Motor neuron (in vitro differentiated cells): ENCODE results near the gene SBF2. TPM values are rescaled to one million over a fixed set of nuclear protein-coding genes. Genes with fewer than 3 reads are reported as not detected.
A peak's percentile ranks its signal among the peaks of the same experiment; 100 is the strongest.

Experiments
- ATAC-seq, 8 experiments: fragments of 200-7000 bp; cut with Tn5 transposase; replicated peaks in 6 of 8; 2 replicates each; pipeline ENCODE4 v1.8.0; 2021; ENCODE audit warnings: mild to moderate bottlenecking in 8 of 8, moderate library complexity in 8 of 8
- H3K27ac ChIP-seq, 2 donors: fragments of 250-450 bp; sonication (Bioruptor Pico); 2 replicates each; pipeline ENCODE4 v1.9.0; 2021; ENCODE audit warnings: antibody characterized with exemption in 2 of 2, mild to moderate bottlenecking in 2 of 2, moderate library complexity in 1 of 2
- H3K4me1 ChIP-seq, 2 donors: fragments of 250-450 bp; sonication (Bioruptor Pico); replicated peaks in 1 of 2; 2 replicates each; pipeline ENCODE4 v1.6.1; 2021; ENCODE audit warnings: antibody characterized with exemption in 2 of 2, mild to moderate bottlenecking in 2 of 2, moderate library complexity in 1 of 2
- H3K4me3 ChIP-seq, 5 donors: fragments of 250-450 bp; sonication (Bioruptor Pico); 2 replicates each; pipeline ENCODE4 v1.9.0; 2021; ENCODE audit warnings: antibody characterized with exemption in 5 of 5, mild to moderate bottlenecking in 5 of 5, moderate library complexity in 4 of 5
- WGBS, 10 experiments: fragments of 450-650 bp; shearing (Covaris generic); methylation state at CpG; one replicate each; pipeline ENCODE4 v1.0.0; 2022; 5-methylcytosine and 5-hydroxymethylcytosine counted together
- in situ Hi-C, 9 experiments: fragments of 400-800 bp; cut with MboI; loops; one replicate each; pipeline ENCODE4 v1.15.0; 2021; ENCODE audit warnings: low sequenced_read_pairs in 9 of 9, low pct_unique_long_range_greater_than_20kb in 2 of 9; ENCODE audit not compliant: unreplicated experiment in 9 of 9
- total RNA-seq, 8 experiments: library from RNA; unstranded; fragments of 300-600 nt; gene quantifications; 2 replicates each; pipeline versions ENCODE4 v1.2.3 to v1.2.4, GENCODE V29; 2022

The SBF2 gene
- total RNA-seq, 8 experiments from 2014 or later, result 31.8 to 66.3 (median 44.6) TPM

- no peak overlapping the region for H3K27ac ChIP-seq
- H3K4me3 ChIP-seq, result no peak overlapping the region
- in situ Hi-C loops, result no loop called here
- 0 to 78% (median 54%) methylated on average over 2 of the region's 2 CpGs for WGBS, 10 experiments
- no peaks in the 10 kb centered on the region for H3K4me1 ChIP-seq
- ATAC-seq, result no peak
Observed at GRCh38 chr11:10225553-10225952, 68.5 kb downstream of the SBF2 start.

GRCh38 chr11:10222399-10222798, 71.6 kb downstream of the SBF2 start:
- in situ Hi-C loops, result loop anchor here in 1 of 9 experiments (25.0 kb wide), 1 partner anchor 90 kb away; the partner anchor contains the start of gene ADM
- H3K4me3 ChIP-seq, result no peak overlapping the region
- no peak overlapping the region for H3K27ac ChIP-seq
- no peak for ATAC-seq
- WGBS, 10 experiments, result 85 to 100% (median 92%) methylated on average over 2 to 3 of the region's 3 CpGs; no CpG with 5 or more reads in 1 of the 10 experiments
- H3K4me1 ChIP-seq, result no peaks in the 10 kb centered on the region

- Histone ChIP-seq H3K4me1 (no peaks in the 10 kb centered on the region), H3K4me3 (no peak overlapping the region), H3K27ac (no peak overlapping the region)
- no peak for ATAC-seq
- WGBS, 10 experiments, result 82 to 100% (median 94%) methylated on average over 1 to 2 of the region's 2 CpGs; no CpG with 5 or more reads in 2 of the 10 experiments
- in situ Hi-C loops, result loop anchor here in 1 of 9 experiments (25.0 kb wide), 1 partner anchor 91 kb away; the partner anchor contains the start of gene ADM
Observed at GRCh38 chr11:10221342-10221741, 72.7 kb downstream of the SBF2 start.

- no peak overlapping the region for H3K27ac ChIP-seq
- H3K4me1 ChIP-seq, result no peaks in the 10 kb centered on the region
- 67 to 100% (median 100%) methylated on average over 1 to 3 of the region's 3 CpGs for WGBS, 10 experiments
- in situ Hi-C loops, result loop anchor here in 2 of 9 experiments (10.0 to 25.0 kb wide), 2 partner anchors 83 to 101 kb away; partner anchors contain the start of genes ADM (in 1 of the 2) and SBF2 (in 1 of the 2)
- ATAC-seq, result peak in 1 of 8 experiments; percentile 52
- H3K4me3 ChIP-seq, result no peak overlapping the region
Observed at GRCh38 chr11:10211470-10211869, 82.5 kb downstream of the SBF2 start.

- Histone ChIP-seq H3K4me1 (no peaks in the 10 kb centered on the region), H3K27ac (no peak overlapping the region), H3K4me3 (no peak overlapping the region)
- in situ Hi-C loops, result loop anchor here in 1 of 9 experiments (25.0 kb wide), 1 partner anchor 103 kb away; the partner anchor contains the start of gene ADM
- 14 to 95% (median 92%) methylated on average over 1 to 4 of the region's 4 CpGs; no CpG with 5 or more reads in 1 of the 10 experiments for WGBS, 10 experiments
- no peak for ATAC-seq
Observed at GRCh38 chr11:10209326-10209725, 84.7 kb downstream of the SBF2 start.

- in situ Hi-C loops, result loop anchor here in 1 of 9 experiments (25.0 kb wide), 1 partner anchor 104 kb away; the partner anchor contains the start of gene ADM
- Histone ChIP-seq H3K4me3 (no peak overlapping the region), H3K4me1 (no peaks in the 10 kb centered on the region), H3K27ac (no peak overlapping the region)
- ATAC-seq, result peak in 3 of 8 experiments; percentile 69 to 75 (median 74)
- 0 to 20% (median 7%) methylated on average over 1 to 4 of the region's 4 CpGs for WGBS, 10 experiments
Observed at GRCh38 chr11:10208131-10208575, 85.9 kb downstream of the SBF2 start.

GRCh38 chr11:10205928-10206327, 88.1 kb downstream of the SBF2 start:
- no peak overlapping the region for H3K27ac ChIP-seq
- no peaks in the 10 kb centered on the region for H3K4me1 ChIP-seq
- WGBS, 10 experiments, result 20% methylated on average over 1 of the region's 1 CpG; no CpG with 5 or more reads in 9 of the 10 experiments
- H3K4me3 ChIP-seq, result no peak overlapping the region
- in situ Hi-C loops, result loop anchor here in 1 of 9 experiments (25.0 kb wide), 1 partner anchor 106 kb away; the partner anchor contains the start of gene ADM
- ATAC-seq, result peak in 5 of 8 experiments; percentile 16 to 67 (median 39)

GRCh38 chr11:10204021-10204420, 90.0 kb downstream of the SBF2 start:
- in situ Hi-C loops, result loop anchor here in 1 of 9 experiments (25.0 kb wide), 1 partner anchor 108 kb away; the partner anchor contains the start of gene ADM
- WGBS, 10 experiments, result 76 to 100% (median 91%) methylated on average over 1 to 4 of the region's 4 CpGs
- H3K4me1 ChIP-seq, result no peaks in the 10 kb centered on the region
- H3K4me3 ChIP-seq, result no peak overlapping the region
- no peak for ATAC-seq
- no peak overlapping the region for H3K27ac ChIP-seq

GRCh38 chr11:10201343-10201742, 92.7 kb downstream of the SBF2 start:
- Histone ChIP-seq H3K4me3 (no peak overlapping the region), H3K27ac (no peak overlapping the region), H3K4me1 (no peaks in the 10 kb centered on the region)
- ATAC-seq, result no peak
- WGBS, 10 experiments, result 17 to 100% (median 89%) methylated on average over 1 of the region's 1 CpG; no CpG with 5 or more reads in 1 of the 10 experiments
- in situ Hi-C loops, result loop anchor here in 1 of 9 experiments (25.0 kb wide), 1 partner anchor 111 kb away; the partner anchor contains the start of gene ADM

- WGBS, 10 experiments, result 0 to 100% (median 100%) methylated on average over 2 of the region's 2 CpGs; no CpG with 5 or more reads in 3 of the 10 experiments
- in situ Hi-C loops, result no loop called here
- H3K4me3 ChIP-seq, result no peak overlapping the region
- peak in 3 of 8 experiments; percentile 68 to 77 (median 71) for ATAC-seq
- H3K4me1 ChIP-seq, result no peaks in the 10 kb centered on the region
- no peak overlapping the region for H3K27ac ChIP-seq
Observed at GRCh38 chr11:10197091-10197490, 96.9 kb downstream of the SBF2 start.

- Histone ChIP-seq H3K4me3 (no peak overlapping the region), H3K4me1 (no peaks in the 10 kb centered on the region), H3K27ac (no peak overlapping the region)
- 63 to 100% (median 92%) methylated on average over 1 to 2 of the region's 2 CpGs; no CpG with 5 or more reads in 1 of the 10 experiments for WGBS, 10 experiments
- ATAC-seq, result no peak
- in situ Hi-C loops, result no loop called here
Observed at GRCh38 chr11:10192036-10192435, 102.0 kb downstream of the SBF2 start.

- no peaks in the 10 kb centered on the region for H3K4me1 ChIP-seq
- 82 to 100% (median 96%) methylated on average over 3 of the region's 3 CpGs for WGBS, 10 experiments
- ATAC-seq, result peak in 3 of 8 experiments; percentile 24 to 73 (median 57)
- no peak overlapping the region for H3K27ac ChIP-seq
- in situ Hi-C loops, result no loop called here
- no peak overlapping the region for H3K4me3 ChIP-seq
Observed at GRCh38 chr11:10181811-10182210, 112.2 kb downstream of the SBF2 start.

- ATAC-seq, result no peak
- in situ Hi-C loops, result no loop called here
- Histone ChIP-seq H3K4me3 (no peak overlapping the region), H3K4me1 (no peaks in the 10 kb centered on the region), H3K27ac (no peak overlapping the region)
Observed at GRCh38 chr11:10164621-10165020, 129.4 kb downstream of the SBF2 start.
